Skeletal muscle tissue (tissue), 4 donors: Measurements from ENCODE around the gene ZNF581. TPM values are rescaled to one million over a fixed set of nuclear protein-coding genes. Genes with fewer than 3 reads are reported as not detected.

Experiments
- H3K27ac ChIP-seq: one replicate; pipeline ENCODE4 v1.7.0; 2013; ENCODE audit warnings: mild to moderate bottlenecking, low read depth, low read length, inconsistent platforms
- H3K27me3 ChIP-seq, 3 donors: one replicate each; pipeline ENCODE4 v1.7.0; 2013; ENCODE audit warnings: low read length in 3 of 3; ENCODE audit not compliant: control insufficient read depth in 3 of 3, insufficient read depth in 3 of 3
- H3K36me3 ChIP-seq, 3 donors: one replicate each; pipeline ENCODE4 v1.7.0; 2013; ENCODE audit warnings: low read length in 3 of 3; ENCODE audit not compliant: control insufficient read depth in 3 of 3, insufficient read depth in 3 of 3
- H3K4me1 ChIP-seq, 3 donors: one replicate each; pipeline ENCODE4 v1.7.0; 2013; ENCODE audit warnings: low read length in 3 of 3, mild to moderate bottlenecking in 3 of 3; ENCODE audit not compliant: control insufficient read depth in 3 of 3, insufficient read depth in 3 of 3
- H3K4me3 ChIP-seq, 3 donors: one replicate each; pipeline ENCODE4 v1.7.0; 2013; ENCODE audit warnings: low read length in 3 of 3
- H3K9ac ChIP-seq, 3 donors: one replicate each; pipeline ENCODE4 v1.7.0; 2013; ENCODE audit warnings: low read length in 3 of 3, mild to moderate bottlenecking in 3 of 3, moderate library complexity in 2 of 3, low read depth in 1 of 3
- H3K9me3 ChIP-seq, 3 donors: one replicate each; pipeline ENCODE4 v1.7.0; 2013; ENCODE audit warnings: low read length in 3 of 3; ENCODE audit not compliant: control insufficient read depth in 3 of 3
- total RNA-seq: library from RNA; depleted of rRNA; stranded (reverse); fragments of >200 nt; gene quantifications from one replicate; pipeline ENCODE4 v1.2.3, GENCODE V29; 2014
- donor health status: Osteomylitis.

Gene ZNF581
- total RNA-seq, 1 donor from 2014 or later, result 17.2 TPM

DNA sequence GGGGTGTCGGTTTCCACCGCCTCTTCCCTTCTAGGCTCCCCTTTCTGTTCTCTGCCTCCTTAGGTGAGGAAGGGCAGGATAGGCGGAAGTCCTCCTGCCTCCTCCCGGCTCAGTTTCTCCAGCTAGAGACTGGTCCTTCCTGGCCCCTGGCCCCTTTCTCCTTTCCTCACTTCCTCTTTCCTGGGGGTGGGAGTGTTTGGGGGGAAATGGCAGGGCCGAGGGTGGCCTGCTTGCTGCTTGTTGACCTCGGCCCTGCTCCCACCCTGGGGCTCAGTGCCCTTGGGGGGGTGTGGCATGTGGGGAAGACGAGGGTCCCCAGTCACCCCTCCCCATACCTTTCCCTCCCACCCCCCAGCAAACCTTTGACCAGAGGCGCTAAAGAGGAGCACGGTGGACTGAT, 16.4 kb downstream of the ZNF581 start:
- Histone ChIP-seq H3K9me3 (no peaks in the 10 kb centered on the region), H3K27ac (no peak overlapping the region), H3K27me3 (no peaks in the 10 kb centered on the region), H3K4me1 (peaks cover 37 to 42% (median 40%) of the 10 kb centered on the region in 3 donors), H3K36me3 (peaks cover 30 to 45% (median 42%) of the 10 kb centered on the region in 3 donors), H3K9ac (peak overlapping the region in 1 of 3 donors; percentile 35), H3K4me3 (no peak overlapping the region)

DNA sequence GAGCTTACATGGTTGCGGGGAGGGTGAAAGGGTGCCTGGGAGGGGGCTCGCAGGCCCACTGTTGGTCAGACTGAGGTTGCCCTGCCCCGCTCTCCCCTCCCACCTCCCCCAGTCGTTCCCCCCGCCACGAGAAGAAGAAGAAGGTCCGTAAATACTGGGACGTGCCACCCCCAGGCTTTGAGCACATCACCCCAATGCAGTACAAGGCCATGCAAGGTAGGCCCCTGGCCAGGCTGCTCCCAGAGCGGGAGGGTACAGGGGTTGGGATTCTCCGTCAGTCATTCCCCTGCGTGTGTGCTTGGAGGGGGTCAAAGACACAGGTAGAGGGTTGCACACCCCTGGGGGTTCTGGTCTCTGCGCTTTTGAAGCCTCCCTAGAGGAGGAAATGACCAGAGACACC, 17.0 kb downstream of the ZNF581 start:
- peaks cover 37 to 42% (median 40%) of the 10 kb centered on the region in 3 donors for H3K4me1 ChIP-seq
- H3K36me3 ChIP-seq, result peaks cover 35 to 48% (median 42%) of the 10 kb centered on the region in 3 donors

DNA sequence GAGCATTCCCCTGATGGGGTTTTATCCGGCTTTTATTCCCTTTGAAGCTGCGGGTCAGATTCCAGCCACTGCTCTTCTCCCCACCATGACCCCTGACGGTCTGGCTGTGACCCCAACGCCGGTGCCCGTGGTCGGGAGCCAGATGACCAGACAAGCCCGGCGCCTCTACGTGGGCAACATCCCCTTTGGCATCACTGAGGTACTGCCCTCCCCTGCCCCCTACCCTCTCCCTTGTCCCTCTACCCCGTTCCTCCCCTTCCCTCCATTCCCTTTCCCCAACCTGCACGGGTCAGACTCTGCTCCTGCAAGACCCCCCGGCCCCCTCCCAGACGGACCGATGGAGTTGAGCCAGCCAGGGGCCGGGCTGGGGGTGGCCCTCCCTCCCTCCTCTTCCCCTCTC, 17.5 kb downstream of the ZNF581 start:
- Histone ChIP-seq H3K36me3 (peaks cover 40 to 50% (median 45%) of the 10 kb centered on the region in 3 donors), H3K27me3 (no peaks in the 10 kb centered on the region), H3K9me3 (no peaks in the 10 kb centered on the region), H3K27ac (no peak overlapping the region), H3K9ac (no peak overlapping the region), H3K4me1 (peaks cover 31 to 37% (median 35%) of the 10 kb centered on the region in 3 donors), H3K4me3 (no peak overlapping the region)

More for the DNA sequence above, 17.0 kb downstream of the ZNF581 start:
- Histone ChIP-seq H3K27me3 (no peaks in the 10 kb centered on the region), H3K27ac (no peak overlapping the region), H3K4me3 (no peak overlapping the region), H3K9ac (peak overlapping the region in 1 of 3 donors; percentile 25), H3K9me3 (no peaks in the 10 kb centered on the region)

DNA sequence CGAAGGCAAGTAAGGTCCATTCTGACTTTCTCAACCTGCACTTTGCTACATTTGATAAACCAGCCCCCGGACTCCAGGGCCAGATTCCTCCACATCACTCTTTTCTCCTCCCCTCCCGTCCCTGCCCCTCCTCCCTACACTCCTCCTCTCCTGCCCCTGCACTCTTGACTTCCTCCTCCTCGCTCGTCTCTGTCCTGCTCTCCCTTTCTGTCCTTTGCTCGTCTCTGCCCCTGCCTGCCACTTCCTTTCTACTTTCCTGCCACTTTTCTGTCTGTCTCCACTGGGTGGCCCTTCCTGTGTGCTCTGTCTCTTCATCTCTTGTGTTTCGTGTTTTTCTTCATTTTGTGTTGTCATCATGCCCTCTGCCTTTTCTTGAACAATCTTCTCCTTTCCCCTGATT, 18.4 kb downstream of the ZNF581 start:
- Histone ChIP-seq H3K9ac (no peak overlapping the region), H3K27ac (no peak overlapping the region), H3K27me3 (no peaks in the 10 kb centered on the region), H3K9me3 (no peaks in the 10 kb centered on the region), H3K4me1 (peaks cover 23 to 28% (median 26%) of the 10 kb centered on the region in 3 donors), H3K36me3 (peaks cover 49 to 58% (median 52%) of the 10 kb centered on the region in 3 donors), H3K4me3 (no peak overlapping the region)

DNA sequence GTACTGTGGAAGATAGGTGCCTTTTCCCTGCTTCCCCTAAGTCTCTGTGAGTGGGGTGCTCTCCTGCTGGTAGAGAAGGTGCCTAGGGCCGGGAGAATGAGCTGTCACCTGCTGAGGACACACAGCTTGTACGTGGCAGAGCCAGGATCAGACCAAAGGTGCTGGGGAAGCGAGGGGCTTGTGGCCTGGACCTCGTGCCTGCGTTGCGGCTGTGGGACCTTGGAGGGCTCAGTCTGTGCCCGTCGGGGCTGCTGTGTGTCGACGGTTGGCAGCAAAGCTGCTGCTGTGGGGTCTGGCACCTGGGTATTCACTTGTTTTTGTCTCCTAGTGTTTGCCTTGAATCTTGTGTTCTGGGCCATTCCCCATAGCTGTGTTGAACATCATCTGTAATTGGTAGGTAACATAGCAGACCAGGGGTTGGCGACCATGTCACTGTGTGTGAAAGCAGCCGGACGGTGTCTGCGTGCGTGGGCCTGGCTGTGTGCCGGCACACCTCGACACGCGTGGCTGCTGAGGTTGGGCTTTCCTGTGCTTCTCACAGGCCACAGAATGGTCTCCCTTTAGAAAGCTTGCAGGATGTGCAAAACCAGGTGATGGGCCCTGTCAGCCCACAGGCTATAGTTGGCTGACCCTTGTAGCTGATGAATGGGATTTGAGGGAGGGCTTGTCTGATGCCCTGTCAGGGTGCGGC, 20.5 kb downstream of the ZNF581 start:
- H3K4me3 ChIP-seq, result no peak overlapping the region
- H3K9me3 ChIP-seq, result no peaks in the 10 kb centered on the region
- H3K9ac ChIP-seq, result no peak overlapping the region
- H3K4me1 ChIP-seq, result peaks cover 4 to 9% (median 9%) of the 10 kb centered on the region in 3 donors
- peaks cover 66 to 75% (median 70%) of the 10 kb centered on the region in 3 donors for H3K36me3 ChIP-seq
- no peak overlapping the region for H3K27ac ChIP-seq
- no peaks in the 10 kb centered on the region for H3K27me3 ChIP-seq

DNA sequence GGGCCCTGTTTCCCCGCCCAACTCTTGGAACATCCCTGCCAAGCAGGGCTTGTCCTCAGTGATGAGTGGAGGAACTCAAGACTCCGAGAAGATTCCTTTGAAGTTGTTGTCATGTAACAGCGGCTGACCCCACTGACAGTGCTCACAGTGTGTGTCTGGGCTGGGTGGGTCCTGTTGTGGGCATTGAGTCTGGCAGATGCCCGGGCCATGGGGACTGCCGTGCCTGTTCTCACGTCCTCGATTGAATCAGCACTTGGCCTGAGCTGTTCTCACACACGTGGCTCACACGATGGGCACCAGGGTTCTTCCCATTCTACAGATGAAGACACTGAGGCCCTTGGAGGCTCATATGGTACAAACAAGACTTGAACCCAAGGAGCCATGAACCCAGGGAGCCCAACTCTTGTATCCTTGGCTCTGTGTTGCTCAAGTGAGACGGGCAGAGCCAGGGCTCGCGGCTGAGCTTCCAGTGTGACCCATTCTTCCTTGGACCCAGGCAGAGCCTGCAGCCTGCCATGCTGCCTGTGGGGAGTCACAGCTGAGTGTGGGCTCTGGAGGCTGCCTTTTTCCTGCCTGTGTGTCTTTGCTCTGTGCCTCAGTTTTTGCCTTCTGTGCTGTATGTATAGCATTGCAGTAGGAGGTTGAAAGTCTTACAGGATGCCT, 23.0 kb downstream of the ZNF581 start:
- H3K4me1 ChIP-seq, result peaks cover 5 to 11% (median 11%) of the 10 kb centered on the region in 3 donors
- peaks cover 78 to 83% (median 80%) of the 10 kb centered on the region in 3 donors for H3K36me3 ChIP-seq
- H3K9me3 ChIP-seq, result no peaks in the 10 kb centered on the region
- no peak overlapping the region for H3K9ac ChIP-seq
- H3K27me3 ChIP-seq, result no peaks in the 10 kb centered on the region
- no peak overlapping the region for H3K4me3 ChIP-seq
- H3K27ac ChIP-seq, result no peak overlapping the region

DNA sequence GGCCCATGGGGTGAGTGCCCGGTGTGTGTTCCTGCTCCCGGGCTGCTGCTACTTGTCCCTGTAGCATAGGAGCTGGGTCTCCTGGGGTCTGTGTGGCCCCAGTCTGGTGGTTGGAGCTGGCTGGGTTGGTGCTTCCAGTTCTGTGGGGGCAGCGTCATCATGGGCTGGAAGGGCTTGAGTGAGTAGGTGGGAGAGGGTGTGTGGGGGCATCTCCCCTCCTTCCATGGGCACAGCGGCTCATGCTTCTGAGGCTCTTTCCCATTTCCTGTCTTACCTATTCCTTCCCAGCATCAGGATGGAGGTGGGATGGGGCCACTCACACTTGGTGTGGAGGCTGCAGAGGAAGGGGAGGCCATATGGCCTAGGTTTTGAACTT, 23.5 kb downstream of the ZNF581 start:
- no peak overlapping the region for H3K4me3 ChIP-seq
- H3K27ac ChIP-seq, result no peak overlapping the region
- H3K9ac ChIP-seq, result no peak overlapping the region
- H3K27me3 ChIP-seq, result no peaks in the 10 kb centered on the region
- no peaks in the 10 kb centered on the region for H3K9me3 ChIP-seq
- H3K4me1 ChIP-seq, result peaks cover 5 to 11% (median 11%) of the 10 kb centered on the region in 3 donors
- H3K36me3 ChIP-seq, result peaks cover 73 to 78% (median 76%) of the 10 kb centered on the region in 3 donors

DNA sequence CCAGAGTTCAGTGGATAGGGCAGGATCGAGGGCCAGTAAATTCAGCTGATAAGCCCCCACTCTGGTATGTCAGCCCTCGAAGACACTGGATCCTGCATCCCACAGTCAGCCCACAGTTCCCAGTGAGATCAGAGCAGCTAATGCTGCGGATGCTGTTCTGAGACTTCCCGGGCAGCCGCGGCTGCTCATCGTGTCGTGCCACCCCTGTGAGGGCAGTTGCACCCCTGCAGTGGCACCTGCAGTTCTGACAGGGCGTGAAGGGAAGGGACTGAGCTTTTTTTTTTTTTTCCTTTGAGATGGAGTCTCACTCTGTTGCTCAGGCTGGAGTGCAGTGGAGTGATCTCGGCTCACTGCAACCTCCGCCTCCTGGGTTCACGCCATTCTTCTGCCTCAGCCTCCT, 24.1 kb downstream of the ZNF581 start:
- Histone ChIP-seq H3K36me3 (peaks cover 69 to 75% (median 74%) of the 10 kb centered on the region in 3 donors), H3K9me3 (no peaks in the 10 kb centered on the region), H3K27me3 (no peaks in the 10 kb centered on the region)

DNA sequence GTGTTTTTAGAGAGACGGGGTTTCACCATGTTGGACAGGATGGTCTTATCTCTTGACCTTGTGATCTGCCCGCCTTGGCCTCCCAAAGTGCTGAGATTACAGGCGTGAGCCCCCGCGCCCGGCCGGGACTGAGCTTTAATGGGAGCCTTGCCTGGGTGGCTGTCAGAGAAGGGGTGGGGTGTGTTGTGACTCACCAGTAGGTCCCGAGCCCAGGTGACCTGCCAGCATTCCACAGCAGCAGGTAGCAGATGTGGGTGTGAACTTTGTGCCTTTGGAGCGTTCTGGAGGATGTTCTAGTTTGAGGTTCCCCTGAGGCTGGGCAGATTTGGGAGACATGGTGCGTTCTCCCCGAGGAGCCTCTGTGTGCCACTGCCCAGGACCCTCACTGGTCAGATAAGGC, 24.5 kb downstream of the ZNF581 start:
- H3K27me3 ChIP-seq, result no peaks in the 10 kb centered on the region
- no peak overlapping the region for H3K4me3 ChIP-seq
- H3K9ac ChIP-seq, result no peak overlapping the region
- H3K27ac ChIP-seq, result no peak overlapping the region
- peaks cover 5 to 11% (median 11%) of the 10 kb centered on the region in 3 donors for H3K4me1 ChIP-seq
- peaks cover 64 to 71% (median 70%) of the 10 kb centered on the region in 3 donors for H3K36me3 ChIP-seq
- H3K9me3 ChIP-seq, result no peaks in the 10 kb centered on the region

More for the DNA sequence above, 24.1 kb downstream of the ZNF581 start:
- Histone ChIP-seq H3K27ac (no peak overlapping the region), H3K4me3 (no peak overlapping the region), H3K9ac (no peak overlapping the region), H3K4me1 (peaks cover 5 to 11% (median 11%) of the 10 kb centered on the region in 3 donors)
